ENCODE results near the gene PHF20.

DNA sequence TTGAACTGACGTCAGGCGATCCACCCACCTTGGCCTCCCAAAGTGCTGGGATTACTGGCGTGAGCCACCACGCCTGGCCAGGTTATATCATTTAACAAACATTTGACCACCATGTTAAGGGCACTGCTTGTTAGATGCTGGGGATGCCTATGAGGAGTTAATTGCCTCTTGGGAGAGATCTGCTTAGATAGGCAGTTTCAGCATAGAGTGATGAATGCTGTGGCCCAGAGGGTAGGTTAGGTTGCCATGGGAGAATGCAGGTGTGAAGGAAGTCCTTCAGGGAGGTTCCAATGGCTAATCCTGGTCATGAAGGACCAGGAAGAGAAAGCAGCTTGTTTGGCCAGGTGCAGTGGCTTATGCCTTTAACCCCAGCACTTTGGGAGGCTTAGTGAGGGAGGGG is 17.0 kb downstream of the PHF20 start:
- TF ChIP-seq CTCF (optimal IDR thresholded peaks at IDR 0.05 in 1 of 3, IDR thresholded peaks at IDR 0.05 in 1 of 3, conservative IDR thresholded peaks at IDR 0.05 in 1 of 3; ENCODE audit: extremely low read depth in 1 of 3, insufficient read depth in 2 of 3, low read length in 3 of 3) = no peak
- TF ChIP-seq EZH2 (IDR thresholded peaks at IDR 0.05; ENCODE audit: low read length) = no peak
